RWPE2 (cell line): ENCODE measurements around the gene FYTTD1.

Source experiments
- ATAC-seq: fragments of 200-7000 bp; cut with Tn5 transposase; 3 replicates; pipeline ENCODE4 v1.9.1; 2021; ENCODE audit warnings: low read depth
- DNase-seq: peaks from one replicate; pipeline ENCODE4 v3.0.0-alpha.2; 2020; ENCODE audit warnings: low spot score
- H3K27ac ChIP-seq: fragments of 450-650 bp; 2 replicates; pipeline ENCODE4 v1.5.1; 2017; ENCODE audit warnings: mild to moderate bottlenecking; ENCODE audit not compliant: poor library complexity, severe bottlenecking
- H3K27me3 ChIP-seq: fragments of 250-450 bp; sonication (Bioruptor Pico); 2 replicates; pipeline ENCODE4 v1.5.1; 2021; ENCODE audit warnings: mild to moderate bottlenecking, moderate library complexity; ENCODE audit not compliant: insufficient read depth, poor library complexity, severe bottlenecking
- H3K36me3 ChIP-seq: fragments of 250-450 bp; sonication (Bioruptor Pico); 2 replicates; pipeline ENCODE4 v1.5.1; 2020; ENCODE audit warnings: low read depth, mild to moderate bottlenecking, moderate library complexity
- H3K4me1 ChIP-seq: fragments of 250-450 bp; sonication (Bioruptor Pico); 2 replicates; pipeline ENCODE4 v1.5.1; 2021; ENCODE audit warnings: mild to moderate bottlenecking, moderate library complexity; ENCODE audit not compliant: insufficient read depth, poor library complexity, severe bottlenecking
- H3K4me3 ChIP-seq: fragments of 250-450 bp; sonication (Bioruptor Pico); 2 replicates; pipeline ENCODE4 v1.5.1; 2021; ENCODE audit warnings: mild to moderate bottlenecking, moderate library complexity; ENCODE audit not compliant: severe bottlenecking
- H3K9me3 ChIP-seq: fragments of 250-450 bp; sonication (Bioruptor Pico); 2 replicates; pipeline ENCODE4 v1.5.1; 2021; ENCODE audit warnings: mild to moderate bottlenecking, moderate library complexity; ENCODE audit not compliant: severe bottlenecking
- TF ChIP-seq, protein P1 (sequence below): fragments of 450-650 bp; IDR thresholded peaks from one replicate; pipeline ENCODE4 v1.5.1; 2017; ENCODE audit warnings: mild to moderate bottlenecking, moderate library complexity; ENCODE audit not compliant: poor library complexity, severe bottlenecking

Gene FYTTD1

DNA sequence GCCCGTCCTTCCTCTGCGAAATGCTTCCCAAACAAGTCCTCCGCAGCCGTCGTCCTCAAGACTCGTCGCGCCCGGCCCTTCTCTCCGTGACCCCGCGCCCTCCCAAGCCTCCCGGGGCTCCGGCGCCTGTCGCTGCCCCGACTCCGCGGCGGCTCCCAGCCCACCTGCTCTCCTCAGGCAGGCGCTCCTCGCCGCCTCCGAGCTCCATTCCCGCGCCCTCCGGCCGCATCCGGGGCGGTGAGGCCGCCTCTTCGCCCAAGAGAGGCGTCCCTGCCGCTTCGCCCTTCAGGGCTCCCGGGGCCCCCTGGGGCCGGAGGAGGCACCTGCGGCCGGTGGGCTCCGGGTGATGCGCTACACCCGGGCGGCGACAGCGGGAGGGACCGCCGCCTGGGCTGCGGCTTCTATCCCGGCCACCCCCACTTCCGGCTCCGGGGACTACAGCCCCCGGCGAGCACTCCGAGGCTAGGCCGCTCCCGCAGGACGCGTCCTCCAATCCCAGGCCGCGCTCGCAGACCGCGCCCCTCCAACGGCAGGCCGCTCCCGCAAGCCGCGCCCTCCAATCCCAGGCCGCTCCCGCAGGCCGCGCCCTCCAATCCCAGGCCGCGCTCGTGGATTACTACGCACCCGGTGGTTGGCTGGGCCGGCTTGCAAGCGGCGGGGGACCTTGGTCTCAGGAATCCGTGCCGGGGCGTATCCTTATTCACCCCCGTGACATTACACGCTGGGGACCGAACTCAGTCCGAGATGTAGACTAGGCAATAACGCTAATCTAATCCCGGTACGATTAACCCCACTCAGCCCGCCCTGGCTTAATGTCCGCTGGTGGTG lies 13.0 kb upstream of the FYTTD1 start, which contains the start of gene RUBCN:
Gene RUBCN, minus strand, starts transcription at position 414 of the 828 bp plus-strand sequence. Its CDS starts 185 bp downstream, at position 229.
- peak within 1 kb of the TSS; percentile 44 for H3K27ac ChIP-seq
- H3K27me3 ChIP-seq, result no peaks in the 10 kb centered on the region
- TF ChIP-seq, protein P1, sequence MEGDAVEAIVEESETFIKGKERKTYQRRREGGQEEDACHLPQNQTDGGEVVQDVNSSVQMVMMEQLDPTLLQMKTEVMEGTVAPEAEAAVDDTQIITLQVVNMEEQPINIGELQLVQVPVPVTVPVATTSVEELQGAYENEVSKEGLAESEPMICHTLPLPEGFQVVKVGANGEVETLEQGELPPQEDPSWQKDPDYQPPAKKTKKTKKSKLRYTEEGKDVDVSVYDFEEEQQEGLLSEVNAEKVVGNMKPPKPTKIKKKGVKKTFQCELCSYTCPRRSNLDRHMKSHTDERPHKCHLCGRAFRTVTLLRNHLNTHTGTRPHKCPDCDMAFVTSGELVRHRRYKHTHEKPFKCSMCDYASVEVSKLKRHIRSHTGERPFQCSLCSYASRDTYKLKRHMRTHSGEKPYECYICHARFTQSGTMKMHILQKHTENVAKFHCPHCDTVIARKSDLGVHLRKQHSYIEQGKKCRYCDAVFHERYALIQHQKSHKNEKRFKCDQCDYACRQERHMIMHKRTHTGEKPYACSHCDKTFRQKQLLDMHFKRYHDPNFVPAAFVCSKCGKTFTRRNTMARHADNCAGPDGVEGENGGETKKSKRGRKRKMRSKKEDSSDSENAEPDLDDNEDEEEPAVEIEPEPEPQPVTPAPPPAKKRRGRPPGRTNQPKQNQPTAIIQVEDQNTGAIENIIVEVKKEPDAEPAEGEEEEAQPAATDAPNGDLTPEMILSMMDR, result no peak
- H3K4me3 ChIP-seq, result peak within 1 kb of the TSS; percentile 91
- H3K9me3 ChIP-seq, result no peaks in the 10 kb centered on the region
- peak; percentile 93 for DNase-seq
- peaks cover 3% of the 10 kb centered on the region for H3K4me1 ChIP-seq
- ATAC-seq, result peak; percentile 99
- H3K36me3 ChIP-seq, result no peaks in the 10 kb centered on the region; the same call in 1 of the 2 replicates

DNA sequence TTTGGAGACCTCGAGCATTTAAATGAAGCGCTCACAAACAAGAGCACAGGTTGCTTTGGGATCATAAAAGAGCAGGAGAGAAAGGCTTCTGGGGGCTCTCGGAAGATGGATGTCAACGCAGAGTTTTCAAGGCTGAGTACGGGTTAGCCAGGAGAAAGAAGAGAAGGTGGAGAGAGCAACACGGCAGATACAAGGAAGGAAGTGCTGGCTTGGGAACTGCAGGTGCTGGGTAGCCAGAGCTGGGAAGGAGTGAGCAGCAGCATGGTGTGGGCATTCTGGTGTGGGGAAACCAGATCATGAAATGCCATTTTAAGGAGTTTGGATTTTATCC lies 12.4 kb upstream of the FYTTD1 start:
- ATAC-seq (0 out of 3 replicates have a peak, but pooled peaks have one; percentile 5), DNase-seq (no peak)
- H3K27me3 ChIP-seq, result no peaks in the 10 kb centered on the region
- TF ChIP-seq, protein P1, result no peak
- H3K9me3 ChIP-seq, result no peaks in the 10 kb centered on the region
- no peaks in the 10 kb centered on the region; the same call in 1 of the 2 replicates for H3K36me3 ChIP-seq
- H3K27ac ChIP-seq, result peak overlapping the region; percentile 44
- peaks cover 3% of the 10 kb centered on the region for H3K4me1 ChIP-seq
- peak overlapping the region; percentile 91 for H3K4me3 ChIP-seq

DNA sequence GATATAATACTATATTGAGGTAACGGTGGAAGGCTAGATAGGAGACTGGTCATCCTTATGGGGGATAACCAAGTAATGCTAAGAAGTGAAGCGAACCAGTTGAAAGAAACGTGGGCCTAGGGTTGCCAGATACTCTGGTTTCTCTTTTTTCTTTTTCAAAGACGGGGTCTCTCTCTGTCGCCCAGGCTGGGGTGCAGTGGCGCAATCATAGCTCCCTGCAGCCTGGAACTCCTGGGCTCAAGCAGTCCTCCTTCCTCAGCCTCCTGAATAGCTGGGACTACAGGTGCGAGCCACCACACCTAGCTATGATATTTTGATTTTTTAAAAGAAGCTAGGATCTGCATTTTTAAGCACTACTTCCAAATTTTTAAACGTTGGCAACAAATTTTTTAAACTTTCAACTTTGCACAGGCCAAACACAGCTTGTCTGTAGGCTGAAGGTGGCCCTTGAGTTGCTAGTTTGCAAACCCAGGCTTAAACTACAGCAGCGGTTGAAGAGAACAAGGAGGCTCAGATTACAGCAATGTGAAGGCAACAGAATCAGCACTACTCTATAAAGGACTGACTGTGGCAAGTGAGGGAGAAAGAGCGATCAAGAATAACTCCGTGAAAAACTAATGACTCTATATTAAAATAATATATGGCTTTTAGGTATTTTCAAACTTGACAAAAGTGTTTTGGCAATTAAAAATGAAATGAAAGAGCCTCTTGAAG lies 11.8 kb upstream of the FYTTD1 start:
- ATAC-seq, result no peak
- no peak for DNase-seq
- H3K27ac ChIP-seq, result no peak overlapping the region

DNA sequence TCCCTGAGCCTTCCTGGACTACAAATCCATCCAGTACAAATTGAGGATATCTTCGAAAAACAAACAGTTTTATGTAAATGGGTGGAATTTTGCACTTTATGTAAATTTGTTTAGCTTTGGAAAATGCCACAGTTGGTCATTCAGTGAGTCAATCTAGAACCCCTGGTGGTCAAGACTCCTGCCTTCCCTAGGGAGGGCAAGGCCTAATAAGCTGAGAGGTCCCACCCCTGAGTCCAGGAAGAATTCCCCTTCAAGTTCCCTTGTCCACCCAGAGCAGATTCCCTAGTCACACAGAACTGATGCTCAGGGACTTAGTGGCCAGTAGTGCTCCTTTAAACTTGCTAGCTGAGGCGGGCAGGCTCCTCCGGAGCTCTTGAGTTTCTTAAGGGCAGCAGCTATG lies 6.9 kb upstream of the FYTTD1 start:
- TF ChIP-seq, protein P1, result no peak
- H3K27ac ChIP-seq, result no peak overlapping the region
- no peak overlapping the region for H3K4me3 ChIP-seq
- no peak for DNase-seq
- H3K4me1 ChIP-seq, result no peaks in the 10 kb centered on the region
- H3K27me3 ChIP-seq, result no peaks in the 10 kb centered on the region
- no peaks in the 10 kb centered on the region for H3K9me3 ChIP-seq
- ATAC-seq, result 0 out of 3 replicates have a peak, but pooled peaks have one; percentile 23
- no peaks in the 10 kb centered on the region for H3K36me3 ChIP-seq

More for the DNA sequence above, 11.8 kb upstream of the FYTTD1 start:
- Histone ChIP-seq H3K4me1 (peaks cover 3% of the 10 kb centered on the region), H3K9me3 (no peaks in the 10 kb centered on the region), H3K27me3 (no peaks in the 10 kb centered on the region), H3K4me3 (peak overlapping the region; percentile 91), H3K36me3 (no peaks in the 10 kb centered on the region; the same call in 1 of the 2 replicates)
- TF ChIP-seq, protein P1, result no peak
